Lower leg skin (tissue), 4 donors: Measurements from ENCODE around the gene SASH3. TPM values are rescaled to one million over a fixed set of nuclear protein-coding genes. Genes with fewer than 3 reads are reported as not detected.

Experiments
- DNase-seq, 2 donors: peaks; one replicate each; pipeline ENCODE4 v3.0.0-alpha.2; 2019; ENCODE audit warnings: low spot score in 2 of 2
- H3K4me3 ChIP-seq: fragments of 200-600 bp; sonication (generic); 2 replicates; pipeline ENCODE4 v1.5.1; 2017; ENCODE audit warnings: mild to moderate bottlenecking, low read depth; ENCODE audit not compliant: poor library complexity, severe bottlenecking
- POLR2A ChIP-seq, 2 donors: fragments of 450-650 bp; IDR thresholded peaks; one replicate each; pipeline ENCODE4 v1.6.1; 2016 to 2017; ENCODE audit warnings: antibody characterized with exemption in 2 of 2, mild to moderate bottlenecking in 1 of 2, moderate library complexity in 1 of 2
- WGBS, 2 donors: methylation state at CpG; one replicate each; pipeline ENCODE4 v1.1.5; 2018; 5-methylcytosine and 5-hydroxymethylcytosine counted together
- intact Hi-C: fragments of 100-400 bp; cut with DNase I; formaldehyde crosslinking; loops from one replicate; pipeline ENCODE4 v1.15.0; 2023; ENCODE audit warnings: low total_unique reads
- total RNA-seq, 4 donors: library from RNA; depleted of rRNA; stranded (reverse); fragments of >200 nt; gene quantifications; one replicate each; pipeline ENCODE4 v1.1.0, GENCODE V29; 2016
- TF ChIP-seq, protein P1 (sequence below), 3 donors: fragments of 450-650 bp; IDR thresholded peaks; one replicate each; pipeline ENCODE4 v1.5.1; 2016; ENCODE audit warnings: antibody characterized with exemption in 3 of 3, mild to moderate bottlenecking in 3 of 3, moderate library complexity in 2 of 3

SASH3 gene
- total RNA-seq, 4 donors from 2014 or later, result 0.25 to 3.4 (median 1.6) TPM

DNA sequence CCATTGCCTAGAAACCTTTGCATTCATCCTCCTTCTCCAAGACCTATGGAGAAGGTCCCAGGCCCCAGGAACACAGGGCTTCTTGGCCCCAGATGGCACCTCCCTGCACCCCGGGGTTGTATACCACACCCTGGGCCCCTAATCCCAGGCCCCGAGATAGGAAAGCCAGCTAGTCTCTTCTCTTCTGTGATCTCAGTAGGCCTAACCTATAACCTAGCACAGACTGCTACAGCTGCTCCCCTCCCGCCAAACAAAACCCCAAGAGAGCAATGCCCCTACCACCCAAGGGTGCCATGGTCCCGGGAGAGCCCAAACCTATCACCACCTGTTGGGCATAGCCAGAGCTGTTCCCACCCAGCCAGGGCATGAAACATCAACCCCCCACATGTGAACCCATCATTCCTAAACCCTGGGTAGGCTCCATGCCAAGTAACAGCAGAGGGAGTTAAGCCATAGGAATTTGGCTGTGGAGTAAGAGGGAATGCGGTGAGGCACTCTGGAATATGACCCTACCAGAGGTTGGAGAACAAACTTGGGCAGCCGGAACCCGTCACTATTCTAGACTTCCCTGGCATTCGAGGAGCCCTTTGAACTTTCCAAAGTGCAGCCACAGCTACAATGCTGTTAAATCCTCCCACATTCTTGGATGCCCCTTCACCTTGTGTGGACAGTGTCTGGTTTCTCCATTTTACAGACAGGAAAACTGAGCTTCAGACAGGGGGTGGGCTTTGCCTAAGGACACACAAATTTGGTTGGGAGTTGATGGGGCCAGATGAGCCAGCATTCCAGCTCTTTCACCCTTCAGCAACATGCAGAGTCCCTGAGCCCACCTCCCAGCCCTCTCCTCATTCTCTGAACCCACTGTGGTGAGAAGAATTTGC is 10.9 kb upstream of the SASH3 start:
- WGBS, 2 donors, result 75 to 95% methylated on average over 8 of the region's 8 CpGs
- TF ChIP-seq, protein P1, sequence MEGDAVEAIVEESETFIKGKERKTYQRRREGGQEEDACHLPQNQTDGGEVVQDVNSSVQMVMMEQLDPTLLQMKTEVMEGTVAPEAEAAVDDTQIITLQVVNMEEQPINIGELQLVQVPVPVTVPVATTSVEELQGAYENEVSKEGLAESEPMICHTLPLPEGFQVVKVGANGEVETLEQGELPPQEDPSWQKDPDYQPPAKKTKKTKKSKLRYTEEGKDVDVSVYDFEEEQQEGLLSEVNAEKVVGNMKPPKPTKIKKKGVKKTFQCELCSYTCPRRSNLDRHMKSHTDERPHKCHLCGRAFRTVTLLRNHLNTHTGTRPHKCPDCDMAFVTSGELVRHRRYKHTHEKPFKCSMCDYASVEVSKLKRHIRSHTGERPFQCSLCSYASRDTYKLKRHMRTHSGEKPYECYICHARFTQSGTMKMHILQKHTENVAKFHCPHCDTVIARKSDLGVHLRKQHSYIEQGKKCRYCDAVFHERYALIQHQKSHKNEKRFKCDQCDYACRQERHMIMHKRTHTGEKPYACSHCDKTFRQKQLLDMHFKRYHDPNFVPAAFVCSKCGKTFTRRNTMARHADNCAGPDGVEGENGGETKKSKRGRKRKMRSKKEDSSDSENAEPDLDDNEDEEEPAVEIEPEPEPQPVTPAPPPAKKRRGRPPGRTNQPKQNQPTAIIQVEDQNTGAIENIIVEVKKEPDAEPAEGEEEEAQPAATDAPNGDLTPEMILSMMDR (IDR thresholded peaks at IDR 0.05), result no peak
- no peak for TF ChIP-seq POLR2A (IDR thresholded peaks at IDR 0.05)
- no peak overlapping the region for H3K4me3 ChIP-seq
- DNase-seq, result no peak
- intact Hi-C loops, result no loop called here

DNA sequence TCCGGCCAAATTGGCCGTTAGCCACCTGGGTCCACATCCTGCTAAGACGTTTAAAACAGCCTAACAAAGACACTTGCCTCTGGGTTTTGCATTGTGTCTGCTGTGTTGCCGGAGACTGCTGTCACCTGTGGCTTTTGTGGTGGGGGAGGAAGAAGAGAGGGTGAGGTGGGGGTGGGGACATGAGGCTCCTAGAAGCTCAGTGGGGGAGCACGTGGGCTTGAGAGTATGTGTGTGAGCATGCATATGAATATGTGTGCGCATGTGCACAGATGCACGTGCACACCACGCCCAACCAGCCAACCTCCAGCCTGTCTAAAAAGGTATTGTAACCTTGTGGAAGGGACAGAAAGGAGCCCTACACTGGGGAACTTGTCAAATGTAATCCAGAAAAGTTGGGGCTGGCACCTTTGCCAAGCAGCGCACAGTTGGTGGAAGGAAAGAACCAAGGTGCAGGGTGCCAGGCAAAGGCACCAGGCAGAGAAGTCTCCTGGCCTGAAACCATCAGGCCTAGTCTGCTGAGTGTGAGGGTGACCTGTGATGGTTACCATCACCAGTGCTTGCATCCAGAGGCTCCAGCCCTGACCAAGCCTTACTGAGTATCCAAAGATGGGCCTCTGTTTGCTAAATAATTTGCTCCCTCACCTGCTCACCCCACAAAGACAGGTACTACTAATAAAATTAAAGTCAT is 10.1 kb upstream of the SASH3 start:
- intact Hi-C loops, result no loop called here
- H3K4me3 ChIP-seq, result no peak overlapping the region
- WGBS, 2 donors, result 65 to 67% methylated on average over 6 to 9 of the region's 9 CpGs
- no peak for DNase-seq
- TF ChIP-seq, protein P1 (IDR thresholded peaks at IDR 0.05), result no peak
- no peak for TF ChIP-seq POLR2A (IDR thresholded peaks at IDR 0.05)

DNA sequence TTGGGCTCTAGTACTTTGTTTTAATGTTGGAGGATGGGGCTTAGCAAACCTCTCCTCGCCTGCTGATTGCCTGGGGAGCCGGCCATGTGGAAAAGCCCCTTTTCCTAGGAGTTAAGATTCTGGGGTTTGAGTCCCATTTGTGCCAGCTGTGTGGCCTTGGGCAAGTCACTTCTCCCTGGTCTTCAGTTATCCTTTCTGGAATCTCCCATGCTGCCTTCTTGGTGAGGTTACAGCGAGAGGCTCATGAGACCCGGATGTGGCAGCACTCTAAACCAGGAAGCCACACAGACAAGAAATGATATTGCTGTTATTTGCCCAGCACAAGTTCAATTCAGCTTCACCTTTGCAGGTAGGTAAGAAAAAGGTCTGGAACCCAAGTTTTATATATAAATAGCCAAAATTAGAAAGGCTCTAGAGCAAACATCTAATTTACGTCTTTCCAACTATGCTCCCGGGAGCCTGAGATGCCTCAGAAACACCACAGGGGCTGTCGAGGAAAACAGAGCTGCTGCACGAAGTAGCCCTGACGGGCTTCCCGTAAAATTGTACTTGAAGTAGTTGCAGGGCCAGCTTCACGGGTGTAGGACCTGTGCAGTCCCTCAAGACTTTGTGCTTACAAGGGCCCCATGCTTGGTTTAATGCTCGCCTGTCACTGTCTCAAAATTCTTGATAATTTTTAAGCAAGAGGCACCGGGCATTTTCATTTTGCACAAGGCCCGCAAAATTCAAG is 8.3 kb upstream of the SASH3 start:
- DNase-seq, result no peak
- intact Hi-C loops, result no loop called here
- no peak overlapping the region for H3K4me3 ChIP-seq
- 66 to 80% methylated on average over 14 of the region's 14 CpGs for WGBS, 2 donors
- TF ChIP-seq, protein P1 (IDR thresholded peaks at IDR 0.05), result no peak
- TF ChIP-seq POLR2A (IDR thresholded peaks at IDR 0.05), result no peak

DNA sequence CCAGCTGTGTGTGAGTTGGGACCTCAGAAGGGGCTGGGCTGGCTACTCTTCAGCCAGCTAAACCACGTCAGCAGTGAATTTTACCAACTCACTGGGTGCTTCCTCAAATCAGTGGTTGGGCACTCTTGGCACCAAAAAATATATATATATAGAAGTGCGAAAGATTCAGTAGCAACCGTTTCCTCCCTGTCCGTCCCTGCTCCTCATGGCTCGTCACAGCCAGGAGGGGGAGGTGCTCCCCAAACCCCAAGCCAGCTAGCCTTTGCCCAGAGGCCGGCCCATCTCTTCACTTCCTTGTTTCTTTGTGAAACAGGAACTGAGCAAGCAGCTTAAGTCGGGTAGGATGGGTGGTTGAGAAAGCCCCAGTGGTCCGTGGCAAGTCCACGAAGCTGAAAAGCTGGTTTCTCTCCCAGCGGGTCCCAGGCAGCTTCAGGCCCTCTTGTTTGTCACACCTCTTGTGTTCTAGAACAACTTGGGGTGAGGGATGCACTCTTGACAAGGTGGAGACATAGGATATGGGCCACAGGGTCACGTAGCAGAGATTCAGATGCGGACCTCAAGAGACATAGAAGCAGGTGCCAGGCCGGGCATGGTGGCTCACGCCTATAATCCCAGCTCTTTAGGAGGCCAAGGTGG is 6.8 kb upstream of the SASH3 start:
- TF ChIP-seq, protein P1 (IDR thresholded peaks at IDR 0.05), result no peak
- no peak overlapping the region for H3K4me3 ChIP-seq
- intact Hi-C loops, result no loop called here
- peak; percentile 45 to 90 for DNase-seq
- 62 to 77% methylated on average over 13 to 14 of the region's 14 CpGs for WGBS, 2 donors

DNA sequence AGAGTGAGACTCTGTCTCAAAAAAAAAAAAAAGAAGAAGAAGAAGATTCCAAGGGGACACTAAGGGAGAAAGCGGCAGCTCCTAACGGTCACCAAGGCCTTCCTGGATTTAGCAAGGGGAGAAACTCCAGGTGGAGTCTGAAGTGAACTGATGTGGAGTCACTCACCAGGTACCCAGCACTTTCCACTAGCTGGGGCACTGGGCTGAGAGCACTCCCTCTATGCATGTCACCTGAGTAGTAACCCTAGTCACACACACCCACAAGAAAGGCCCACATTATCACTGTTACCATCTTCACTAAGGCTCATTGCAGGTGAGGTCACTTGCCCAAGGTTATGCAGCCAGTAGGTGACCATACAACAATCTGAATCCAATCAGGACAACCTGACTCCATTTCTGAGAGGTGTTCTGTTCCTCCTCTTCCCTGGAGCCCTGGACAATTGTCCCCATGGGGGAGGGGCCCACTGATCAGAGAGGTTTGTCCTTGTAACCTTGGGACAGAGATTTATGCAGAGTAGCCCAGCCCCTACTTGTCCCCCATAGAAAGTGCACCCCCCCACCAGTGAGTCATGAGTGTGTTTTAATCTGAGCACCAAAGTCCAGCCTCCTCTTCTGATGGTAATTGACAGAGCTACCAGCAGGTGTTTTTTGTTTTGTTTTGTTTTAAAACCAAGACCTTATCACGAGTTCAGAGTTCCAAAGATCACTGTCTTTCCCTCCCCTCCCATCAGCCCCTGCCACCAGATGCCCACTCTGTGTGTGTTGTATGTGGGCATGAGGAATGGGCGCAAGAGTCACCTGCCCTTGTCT is 5.9 kb upstream of the SASH3 start:
- DNase-seq, result no peak
- 80 to 91% methylated on average over 4 of the region's 4 CpGs for WGBS, 2 donors
- TF ChIP-seq, protein P1 (IDR thresholded peaks at IDR 0.05), result no peak
- TF ChIP-seq POLR2A (IDR thresholded peaks at IDR 0.05), result no peak
- H3K4me3 ChIP-seq, result no peak overlapping the region
- intact Hi-C loops, result no loop called here
